CD4-positive, alpha-beta T cell (primary cell): ENCODE measurements around the gene MS4A10. TPM values are rescaled to one million over a fixed set of nuclear protein-coding genes. Genes with fewer than 3 reads are reported as not detected.
A peak's percentile ranks its signal among the peaks of the same experiment; 100 is the strongest.

Experiments used
- ATAC-seq: fragments of 200-7000 bp; cut with Tn5 transposase; one replicate; pipeline ENCODE4 v1.10.0; 2022; ENCODE audit warnings: mild to moderate bottlenecking; ENCODE audit not compliant: poor library complexity
- CTCF ChIA-PET: fragments of 350-600 bp; sonication (Branson Sonifier 250); formaldehyde crosslinking; loops from one replicate; lab custom pipeline; 2021; ENCODE audit warnings: antibody characterized with exemption, inconsistent platforms; lab: Charles Lee
- POLR2A ChIA-PET: fragments of 350-600 bp; sonication (Branson Sonifier 250); formaldehyde crosslinking; loops from one replicate; lab custom pipeline; 2021; ENCODE audit warnings: antibody characterized with exemption, inconsistent platforms; lab: Charles Lee
- DNase-seq, 14 experiments: peaks; one replicate each; pipeline ENCODE4 v3.0.0-alpha.2; 2013 to 2020; ENCODE audit warnings: mixed read lengths in 2 of 14
- H3K27ac ChIP-seq, 2 donors: one replicate each; pipeline versions ENCODE4 v1.5.1 to v1.7.0; 2013; ENCODE audit warnings: low read length in 2 of 2, low read depth in 1 of 2, mild to moderate bottlenecking in 1 of 2
- H3K27me3 ChIP-seq, 2 experiments: 1 replicate in 1 of 2; 2 replicates in 1 of 2; pipeline versions ENCODE4 v1.6.1 to v1.7.0; 2013; ENCODE audit warnings: low read length in 2 of 2, control low read depth in 1 of 2, mild to moderate bottlenecking in 1 of 2, moderate library complexity in 1 of 2; ENCODE audit not compliant: insufficient read depth in 2 of 2, control insufficient read depth in 1 of 2
- H3K36me3 ChIP-seq: one replicate; pipeline ENCODE4 v1.6.1; 2013; ENCODE audit warnings: low read length, control low read depth; ENCODE audit not compliant: insufficient read depth
- H3K4me1 ChIP-seq: one replicate; pipeline ENCODE4 v1.6.1; 2013; ENCODE audit warnings: low read length, control low read depth; ENCODE audit not compliant: insufficient read depth
- H3K4me3 ChIP-seq: one replicate; pipeline ENCODE4 v1.5.1; 2013; ENCODE audit warnings: mild to moderate bottlenecking, low read length, moderate library complexity
- H3K9me3 ChIP-seq, 2 experiments: 1 replicate in 1 of 2; 2 replicates in 1 of 2; pipeline versions ENCODE4 v1.6.1 to v1.7.0; 2013; ENCODE audit warnings: low read length in 2 of 2, mild to moderate bottlenecking in 2 of 2, control low read depth in 1 of 2, moderate library complexity in 1 of 2; ENCODE audit not compliant: control insufficient read depth in 1 of 2, insufficient read depth in 1 of 2
- H3K27ac Mint-ChIP-seq: one replicate; pipeline ENCODE4 v1.8.0; 2020; ENCODE audit warnings: mixed read lengths
- H3K27me3 Mint-ChIP-seq: one replicate; pipeline ENCODE4 v1.8.0; 2021; ENCODE audit warnings: mixed read lengths
- H3K36me3 Mint-ChIP-seq: one replicate; pipeline ENCODE4 v1.8.0; 2021; ENCODE audit warnings: low read depth, mixed read lengths
- H3K4me1 Mint-ChIP-seq: one replicate; pipeline ENCODE4 v1.8.0; 2021; ENCODE audit warnings: low read depth, mixed read lengths
- H3K4me3 Mint-ChIP-seq: one replicate; pipeline ENCODE4 v1.8.0; 2020; ENCODE audit warnings: mild to moderate bottlenecking, mixed read lengths
- H3K9me3 Mint-ChIP-seq: one replicate; pipeline ENCODE4 v1.8.0; 2020; ENCODE audit warnings: mixed read lengths
- CTCF ChIP-seq: fragments of 200-600 bp; IDR thresholded peaks from one replicate; pipeline ENCODE4 v1.8.0; 2022; ENCODE audit warnings: antibody characterized with exemption, mild to moderate bottlenecking
- intact Hi-C, 2 experiments: fragments of 100-400 bp; cut with DNase I in 1 of 2; cut with micrococcal nuclease in 1 of 2; formaldehyde crosslinking; loops; one replicate each; pipeline versions ENCODE4 v1.15.1 to v1.9.0; 2023 to 2025; cut with DNase I, micrococcal nuclease
- total RNA-seq, 174 experiments: library from RNA in 2 of 174; stranded (reverse) in 2 of 174; gene quantifications; one replicate each; pipeline ENCODE4 v1.2.3 and lab custom pipeline; 2021 to 2026

MS4A10 gene
- total RNA-seq, 2 experiments from 2014 or later, result not detected

GRCh38 chr11:60845338-60845737 is 60.2 kb downstream of the MS4A10 start:
- DNase-seq, result no peak
- ChIA-PET POLR2A (no interaction called here), CTCF (interaction anchor here (1.9 kb wide), 1 partner anchor 14 kb away, joined by 6 read pairs; no protein-coding TSS in a partner anchor)
- no peak for TF ChIP-seq CTCF
- Mint-ChIP-seq H3K9me3 (no peaks in the 10 kb centered on the region), H3K4me3 (peak overlapping the region; percentile 78), H3K36me3 (peaks cover 43% of the 10 kb centered on the region), H3K27me3 (no peaks in the 10 kb centered on the region), H3K4me1 (peaks cover 42% of the 10 kb centered on the region), H3K27ac (peak overlapping the region; percentile 81)
- no peak overlapping the region for H3K4me3 ChIP-seq
- H3K4me1 ChIP-seq, result peaks cover 47% of the 10 kb centered on the region
- peaks cover 26% of the 10 kb centered on the region for H3K36me3 ChIP-seq
- H3K27me3 ChIP-seq, result no peaks in the 10 kb centered on the region
- no peak overlapping the region for H3K27ac ChIP-seq
- intact Hi-C loops, result no loop called here
- no peaks in the 10 kb centered on the region for H3K9me3 ChIP-seq
- ATAC-seq, result no peak

GRCh38 chr11:60847281-60847680 is 62.1 kb downstream of the MS4A10 start:
- H3K36me3 ChIP-seq, result peaks cover 42% of the 10 kb centered on the region
- H3K4me1 ChIP-seq, result peaks cover 33% of the 10 kb centered on the region
- no peaks in the 10 kb centered on the region for H3K9me3 Mint-ChIP-seq
- ATAC-seq (no peak), DNase-seq (no peak)
- H3K4me3 Mint-ChIP-seq, result no peak overlapping the region
- H3K36me3 Mint-ChIP-seq, result peaks cover 62% of the 10 kb centered on the region
- H3K4me1 Mint-ChIP-seq, result peaks cover 30% of the 10 kb centered on the region
- no peak overlapping the region for H3K27ac Mint-ChIP-seq
- ChIA-PET POLR2A (no interaction called here), CTCF (no interaction called here)
- no peak overlapping the region for H3K4me3 ChIP-seq
- H3K27ac ChIP-seq, result no peak overlapping the region
- TF ChIP-seq CTCF, result no peak
- intact Hi-C loops, result no loop called here
- H3K27me3 Mint-ChIP-seq, result no peaks in the 10 kb centered on the region
- H3K27me3 ChIP-seq, result no peaks in the 10 kb centered on the region
- no peaks in the 10 kb centered on the region for H3K9me3 ChIP-seq

GRCh38 chr11:60847896-60848295 is 62.8 kb downstream of the MS4A10 start:
- TF ChIP-seq CTCF, result no peak
- Mint-ChIP-seq H3K27me3 (no peaks in the 10 kb centered on the region), H3K4me3 (no peak overlapping the region), H3K27ac (no peak overlapping the region), H3K4me1 (peaks cover 26% of the 10 kb centered on the region), H3K9me3 (no peaks in the 10 kb centered on the region), H3K36me3 (peaks cover 62% of the 10 kb centered on the region)
- no peak overlapping the region for H3K4me3 ChIP-seq
- H3K27me3 ChIP-seq, result no peaks in the 10 kb centered on the region
- DNase-seq (no peak), ATAC-seq (no peak)
- no peak overlapping the region for H3K27ac ChIP-seq
- peaks cover 42% of the 10 kb centered on the region for H3K36me3 ChIP-seq
- H3K9me3 ChIP-seq, result no peaks in the 10 kb centered on the region
- peaks cover 27% of the 10 kb centered on the region for H3K4me1 ChIP-seq
- ChIA-PET CTCF (no interaction called here), POLR2A (no interaction called here)
- intact Hi-C loops, result no loop called here
